A549 (cell line): ENCODE data around the gene XPNPEP2. TPM values are rescaled to one million over a fixed set of nuclear protein-coding genes. Genes with fewer than 3 reads are reported as not detected.

Source experiments
- ATAC-seq, 2 experiments: fragments of 200-7000 bp in 1 of 2; fragments of >200 bp in 1 of 2; cut with Nextera tagmentation in 1 of 2; cut with Tn5 transposase in 1 of 2; 3 replicates each; pipeline versions ENCODE4 v1.8.0 to v1.9.1; 2018 to 2020; ENCODE audit warnings: mild to moderate bottlenecking in 1 of 2, moderate library complexity in 1 of 2
- CTCF ChIA-PET: fragments of 300-600 bp; sonication (Branson Sonifier 250); formaldehyde crosslinking; extraction: SDS; loops from one replicate; lab custom pipeline; 2021; ENCODE audit warnings: antibody characterized with exemption, inconsistent platforms; lab: Yijun Ruan, JAX
- POLR2A ChIA-PET: fragments of 350-600 bp; formaldehyde crosslinking; extraction: SDS; loops from one replicate; lab custom pipeline; 2021; ENCODE audit warnings: antibody characterized with exemption, inconsistent platforms; lab: Yijun Ruan, JAX
- DNase-seq, 2 experiments: peaks; one replicate each; pipeline versions ENCODE4 v3.0.0 to v3.0.0-alpha.2; 2011 to 2016; ENCODE audit warnings: low read depth in 1 of 2, low spot score in 1 of 2
- FAIRE-seq: peaks from 2 replicates; lab custom pipeline; 2011; peaks lifted over from hg19 to GRCh38; lab: Jason Lieb, UNC
- H3K27ac ChIP-seq, 2 experiments: fragments of >200 bp; sonication (Bioruptor Twin); formaldehyde crosslinking; 3 replicates each; pipeline ENCODE4 v1.5.1; 2016 to 2017
- H3K4me1 ChIP-seq: fragments of >200 bp; sonication (Bioruptor Twin); formaldehyde crosslinking; 3 replicates; pipeline ENCODE4 v1.6.1; 2016
- H3K4me2 ChIP-seq: fragments of >200 bp; sonication (Bioruptor Twin); formaldehyde crosslinking; 3 replicates; pipeline ENCODE4 v1.6.1; 2016
- H3K4me3 ChIP-seq: fragments of >200 bp; sonication (Bioruptor Twin); formaldehyde crosslinking; 3 replicates; pipeline ENCODE4 v1.5.1; 2016
- H3K9me3 ChIP-seq: fragments of >200 bp; sonication (Bioruptor Twin); formaldehyde crosslinking; 3 replicates; pipeline ENCODE4 v1.6.1; 2016
- ATOH8 ChIP-seq: fragments of 250-450 bp; sonication (Bioruptor Pico); IDR thresholded peaks from 2 replicates; pipeline ENCODE4 v1.5.0; 2020; ENCODE audit warnings: low read depth, mild to moderate bottlenecking, moderate library complexity
- CBX2 ChIP-seq: fragments of 200-600 bp; sonication (generic); IDR thresholded peaks from 2 replicates; pipeline ENCODE4 v1.6.1; 2016; ENCODE audit warnings: low read depth, mild to moderate bottlenecking, borderline replicate concordance
- CBX8 ChIP-seq: fragments of 200-600 bp; sonication (generic); IDR thresholded peaks from 2 replicates; pipeline ENCODE4 v1.6.1; 2016
- CHD2 ChIP-seq: fragments of 150-350 bp; IDR thresholded peaks from 2 replicates; pipeline ENCODE4 v1.6.1; 2014; ENCODE audit warnings: low read length; ENCODE audit not compliant: partially characterized antibody
- CHD4 ChIP-seq: fragments of 200-600 bp; sonication (generic); IDR thresholded peaks from 2 replicates; pipeline ENCODE4 v1.6.1; 2016; ENCODE audit warnings: antibody characterized with exemption, mild to moderate bottlenecking, borderline replicate concordance
- EHMT2 ChIP-seq: fragments of 200-600 bp; sonication (generic); IDR thresholded peaks from 2 replicates; pipeline ENCODE4 v1.6.1; 2016; ENCODE audit warnings: antibody characterized with exemption, low read depth, mild to moderate bottlenecking, moderate library complexity
- EP300 ChIP-seq, 2 experiments: fragments of >200 bp; sonication (Bioruptor Twin); formaldehyde crosslinking; IDR thresholded peaks; 2 replicates in 1 of 2; 3 replicates in 1 of 2; pipeline ENCODE4 v1.6.1; 2016 to 2017
- ESRRA ChIP-seq: fragments of 150-350 bp; IDR thresholded peaks from 2 replicates; pipeline ENCODE4 v1.6.1; 2014; ENCODE audit warnings: mild to moderate bottlenecking, low read length, borderline replicate concordance
- HDAC2 ChIP-seq: fragments of 200-600 bp; sonication (generic); IDR thresholded peaks from 2 replicates; pipeline ENCODE4 v1.6.1; 2016
- HES2 ChIP-seq: fragments of >200 bp; sonication (Bioruptor Twin); formaldehyde crosslinking; IDR thresholded peaks from 2 replicates; pipeline ENCODE4 v1.6.1; 2016
- HOXB13 ChIP-seq: fragments of 250-450 bp; sonication (Bioruptor Pico); IDR thresholded peaks from 2 replicates; pipeline ENCODE4 v1.5.0; 2020; ENCODE audit warnings: low read depth, mild to moderate bottlenecking, moderate library complexity
- KDM1A ChIP-seq: fragments of 200-600 bp; sonication (generic); IDR thresholded peaks from 2 replicates; pipeline ENCODE4 v1.6.1; 2016; ENCODE audit warnings: low read depth, mild to moderate bottlenecking
- MAX ChIP-seq: IDR thresholded peaks from 2 replicates; pipeline ENCODE4 v1.6.1; 2012
- MYC ChIP-seq: IDR thresholded peaks from 2 replicates; pipeline ENCODE4 v1.6.1; 2012; ENCODE audit warnings: mild to moderate bottlenecking, inconsistent platforms, low read length, improper control_type of control experiment, borderline replicate concordance
- PHF8 ChIP-seq: fragments of 200-600 bp; sonication (generic); IDR thresholded peaks from 2 replicates; pipeline ENCODE4 v1.6.1; 2016; ENCODE audit warnings: low read depth, mild to moderate bottlenecking, antibody characterized with exemption, moderate library complexity, borderline replicate concordance
- POLR2A ChIP-seq: IDR thresholded peaks from 2 replicates; pipeline ENCODE4 v1.6.1; 2012; ENCODE audit warnings: mild to moderate bottlenecking, low read length
- POLR2AphosphoS2 ChIP-seq: conservative IDR thresholded peaks from 2 replicates; pipeline ENCODE4 v1.6.1; 2012; ENCODE audit warnings: low read length, improper control_type of control experiment, inconsistent platforms
- RCOR1 ChIP-seq: fragments of 150-350 bp; IDR thresholded peaks from 2 replicates; pipeline ENCODE4 v1.6.1; 2014; ENCODE audit warnings: antibody characterized with exemption, low read length, low read depth
- REST ChIP-seq: fragments of 200-600 bp; sonication (generic); IDR thresholded peaks from 2 replicates; pipeline ENCODE4 v1.6.1; 2016; ENCODE audit warnings: antibody characterized with exemption, mild to moderate bottlenecking, moderate library complexity
- RNF2 ChIP-seq: fragments of 200-600 bp; sonication (generic); IDR thresholded peaks from 2 replicates; pipeline ENCODE4 v1.6.1; 2016; ENCODE audit warnings: low read depth, mild to moderate bottlenecking, antibody characterized with exemption, moderate library complexity, borderline replicate concordance
- TFCP2L1 ChIP-seq: fragments of 250-450 bp; sonication (Bioruptor Pico); IDR thresholded peaks from 2 replicates; pipeline ENCODE4 v1.5.0; 2021; ENCODE audit warnings: mild to moderate bottlenecking
- ZC3H11A ChIP-seq: fragments of 450-650 bp; IDR thresholded peaks from 2 replicates; pipeline ENCODE4 v1.6.1; 2014; ENCODE audit warnings: antibody characterized with exemption, mild to moderate bottlenecking
- ZSCAN20 ChIP-seq: fragments of 250-450 bp; sonication (Bioruptor Pico); IDR thresholded peaks from 2 replicates; pipeline ENCODE4 v1.8.0; 2022; ENCODE audit warnings: mild to moderate bottlenecking, moderate library complexity
- WGBS: methylation state at CpG from one replicate; pipeline ENCODE4 v1.1.6; 2017; ENCODE audit errors: missing lambda C conversion rate; 5-methylcytosine and 5-hydroxymethylcytosine counted together
- polyA plus RNA-seq, 4 experiments: library from polyadenylated mRNA; depleted of rRNA in 3 of 4; stranded (reverse); fragments of >200 nt; fragmentation: RNase III in 1 of 4; extraction: RNeasy Plus Mini Kit Qiagen cat#74134 plus additional on column Dnase treatment in 1 of 4; gene quantifications; 2 replicates in 3 of 4; 3 replicates in 1 of 4; pipeline ENCODE4 v1.2.3, GENCODE V29; 2011 to 2017

Gene XPNPEP2
- polyA plus RNA-seq, 2 of the 4 experiments (the other 2 are of a cell fraction): not detected

GRCh38 chrX:129696463-129697155, 42.2 kb upstream of the XPNPEP2 start:
- WGBS: 91% methylated on average over 8 of the region's 8 CpGs
- ChIA-PET POLR2A (no interaction called here), CTCF (interaction anchor here (0.9 to 2.4 kb wide), 3 partner anchors 17 to 59 kb away, joined by 3 to 6 read pairs (median 6); no protein-coding TSS in a partner anchor)
- TF ChIP-seq EHMT2 (no peak), KDM1A (no peak), CBX2 (no peak), HOXB13 (no peak), ATOH8 (CRISPR knock-in tag) (no peak), POLR2AphosphoS2 (no peak), REST (no peak), HDAC2 (no peak)
- TF ChIP-seq, all 56 proteins: peak for 0
- Histone ChIP-seq H3K4me3 (no peak overlapping the region), H3K27ac (no peak overlapping the region; a peak in 1 of 6 replicates), H3K9me3 (no peaks in the 10 kb centered on the region), H3K4me2 (no peak overlapping the region), H3K4me1 (peaks cover 18% of the 10 kb centered on the region)
- no peak for DNase-seq
- ATAC-seq: no peak
- no peak for FAIRE-seq

- CTCF ChIA-PET: interaction anchor here (0.9 to 2.4 kb wide), 3 partner anchors 10 to 60 kb away, joined by 3 to 6 read pairs (median 3); no protein-coding TSS in a partner anchor
- 87% methylated on average over 7 of the region's 9 CpGs for WGBS
- Histone ChIP-seq H3K4me2 (peak overlapping the region; percentile 58), H3K27ac (peak overlapping the region in 1 of 2 experiments; percentile 54; a peak in 1 of 6 replicates)
- TF ChIP-seq MAX: no peak
- TF ChIP-seq ZSCAN20 (CRISPR knock-in tag): no peak
- TF ChIP-seq HES2: no peak
- no peak for TF ChIP-seq CBX8
- TF ChIP-seq CHD2: no peak
- TF ChIP-seq POLR2A: no peak
- TF ChIP-seq KDM1A: no peak
- no peak for TF ChIP-seq PHF8
- no peak for TF ChIP-seq ESRRA
- no peak for TF ChIP-seq REST
- TF ChIP-seq TFCP2L1 (CRISPR knock-in tag): no peak
- no peak for TF ChIP-seq EP300 (IDR thresholded peaks at IDR 0.05)
- TF ChIP-seq CBX2: no peak
- no peak for TF ChIP-seq CHD4
- TF ChIP-seq RCOR1: no peak
- no peak for TF ChIP-seq RNF2
- TF ChIP-seq ATOH8 (CRISPR knock-in tag): no peak
- no peak for TF ChIP-seq MYC
- no peak for TF ChIP-seq ZC3H11A
- TF ChIP-seq, all 56 proteins: peak for 0
- POLR2A ChIA-PET: no interaction called here
- FAIRE-seq (no peak), ATAC-seq (no peak; a peak in 1 of 6 replicates), DNase-seq (no peak)
- Histone ChIP-seq H3K4me3 (no peak overlapping the region), H3K4me1 (peaks cover 18% of the 10 kb centered on the region), H3K9me3 (no peaks in the 10 kb centered on the region)
Measured at GRCh38 chrX:129697204-129697829, 41.5 kb upstream of the XPNPEP2 start.
